ENCODE measurements around the gene FAM181A. TPM values are rescaled to one million over a fixed set of nuclear protein-coding genes. Genes with fewer than 3 reads are reported as not detected.

The FAM181A gene
- total and polyA plus RNA-seq, 10 of the 15 experiments (the other 5 are each of a cell fraction or from before 2014, with no cell fraction given) = not detected

- BruUV-seq (replicated peaks) = no TSS peak
- no peaks in the 10 kb centered on the region for H3K79me2 ChIP-seq (ENCODE audit: control insufficient read depth, insufficient read depth, low read length)
- no peaks in the 10 kb centered on the region for H3K4me1 ChIP-seq (ENCODE audit: control insufficient read depth, insufficient read depth, low read length)
- no peak for TF ChIP-seq HDAC6 (IDR thresholded peaks at IDR 0.05; ENCODE audit: unreplicated experiment)
- TF ChIP-seq ZBTB11 (CRISPR knock-in tag; IDR thresholded peaks at IDR 0.05) = no peak
- TF ChIP-seq BRCA1 (IDR thresholded peaks at IDR 0.05; ENCODE audit: low read depth, low read length) = no peak
- TF ChIP-seq NFYB (IDR thresholded peaks at IDR 0.05; ENCODE audit: insufficient read depth, low read depth, low read length) = no peak
- TF ChIP-seq WRNIP1 (IDR thresholded peaks at IDR 0.05; ENCODE audit: borderline replicate concordance, low read depth, low read length) = no peak
- no peak for TF ChIP-seq PRDM15 (CRISPR knock-in tag; IDR thresholded peaks at IDR 0.05)
- TF ChIP-seq E4F1 (IDR thresholded peaks at IDR 0.05; ENCODE audit: borderline replicate concordance, partially characterized antibody) = no peak
- no peak for TF ChIP-seq ZNF384 (IDR thresholded peaks at IDR 0.05; ENCODE audit: borderline replicate concordance, low read depth, low read length)
- no peak for TF ChIP-seq PKNOX1 (IDR thresholded peaks at IDR 0.05)
- ATAC-seq = no peak
- intact Hi-C loops (cut with micrococcal nuclease; ENCODE audit: unreplicated experiment) (no loop called here), in situ Hi-C loops (cut with MboI) (no loop called here)
- POLR2A ChIA-PET = no interaction called here
- H3K4me2 ChIP-seq (ENCODE audit: control insufficient read depth, insufficient read depth) = no peak overlapping the region
- RAD21 ChIA-PET (ENCODE audit: unreplicated experiment) = no interaction called here
- H4K20me1 ChIP-seq (ENCODE audit: control insufficient read depth, insufficient read depth) = no peaks in the 10 kb centered on the region
- no peaks in the 10 kb centered on the region for H3K36me3 ChIP-seq (ENCODE audit: control insufficient read depth in 2 of 2, insufficient read depth in 2 of 2, low read length in 1 of 2)
- H3K27ac ChIP-seq (ENCODE audit: control insufficient read depth, insufficient read depth) = no peak overlapping the region
- CTCF ChIA-PET = interaction anchor here (1.1 to 9.5 kb wide), 2 partner anchors 238 to 243 kb away, joined by 3 to 55 read pairs; no protein-coding TSS in a partner anchor
- WGBS (ENCODE audit: insufficient coverage, insufficient replicate concordance, low lambda C conversion rate, missing lambda C conversion rate) = 6% methylated on average over 5 of the region's 5 CpGs
- no peak for FAIRE-seq
- H3K9me3 ChIP-seq (replicated peaks; ENCODE audit: control insufficient read depth, insufficient read depth, low read length) = no peaks in the 10 kb centered on the region
- H3K4me3 ChIP-seq = no peak overlapping the region
- no peak overlapping the region for H3K9ac ChIP-seq (ENCODE audit: control insufficient read depth, insufficient read depth, low read length)
- no peak overlapping the region for H2AFZ ChIP-seq (ENCODE audit: control insufficient read depth, low read depth, low read length)
- no peak for DNase-seq (ENCODE audit: low read depth, low spot score)
- peaks cover 0 to 4% of the 10 kb centered on the region in 2 experiments; a peak in 3 of 4 replicates for H3K27me3 ChIP-seq (replicated peaks in 1 of 2; ENCODE audit: control insufficient read depth in 2 of 2, insufficient read depth in 2 of 2, low read length in 1 of 2)
- SMC1A ChIA-PET (ENCODE audit: uncharacterized antibody, unreplicated experiment) = no interaction called here
Measured at GRCh38 chr14:93898731-93899130, 28.4 kb upstream of the FAM181A start.
